ENCODE measurements around the gene NUTM2E.
"Not testable (repeated sequence)": the region's sequence is repeated elsewhere in the genome, so short reads cannot be mapped to it uniquely, and the experiment has no call there.

GRCh38 chr10:79823387-79823786 lies 3.2 kb upstream of the NUTM2E start:
- not testable (repeated sequence) for TF ChIP-seq CTCF, POLR2A (IDR thresholded peaks at IDR 0.05)

Measured in heart left ventricle (tissue), 13 donors.